HL-60 (cell line): ENCODE data around the gene CDHR3.

ENCODE experiments used
- GABPA ChIP-seq: IDR thresholded peaks from 2 replicates; pipeline ENCODE4 v1.6.1; 2012; ENCODE audit warnings: low read depth
- POLR2AphosphoS5 ChIP-seq: IDR thresholded peaks from 2 replicates; pipeline ENCODE4 v1.6.1; 2012; ENCODE audit warnings: low read depth
- SPI1 ChIP-seq: IDR thresholded peaks from 2 replicates; pipeline ENCODE4 v1.6.1; 2012; ENCODE audit warnings: low read depth, mild to moderate bottlenecking, borderline replicate concordance
- TF ChIP-seq, protein P1 (sequence below): IDR thresholded peaks from one replicate; pipeline ENCODE4 v1.5.1; 2011; ENCODE audit warnings: low read length, control low read depth, inconsistent platforms; ENCODE audit not compliant: insufficient read depth
- TF ChIP-seq, protein P2 (sequence below): IDR thresholded peaks from 2 replicates; pipeline ENCODE4 v1.6.1; 2012; ENCODE audit warnings: low read depth; ENCODE audit not compliant: insufficient replicate concordance

DNA sequence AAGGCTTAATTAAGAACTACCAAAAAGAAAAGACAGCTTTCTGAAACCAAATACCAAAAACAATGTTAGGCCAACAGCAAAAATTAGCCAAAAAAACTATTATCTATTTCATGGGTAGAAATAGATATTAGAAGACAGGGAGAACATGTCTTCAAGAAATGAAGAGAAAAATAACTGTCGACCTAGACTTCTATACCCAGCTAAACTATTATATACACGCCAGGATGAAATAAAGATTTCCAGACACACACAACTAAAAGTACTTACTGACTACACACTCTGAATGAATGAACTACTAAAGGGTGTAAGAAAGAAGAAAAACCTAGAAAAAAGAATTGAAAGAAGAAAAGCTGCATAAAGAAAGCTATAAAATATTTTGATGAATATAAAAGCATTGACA is 11.5 kb upstream of the CDHR3 start:
- TF ChIP-seq SPI1 = no peak
- TF ChIP-seq, protein P1, sequence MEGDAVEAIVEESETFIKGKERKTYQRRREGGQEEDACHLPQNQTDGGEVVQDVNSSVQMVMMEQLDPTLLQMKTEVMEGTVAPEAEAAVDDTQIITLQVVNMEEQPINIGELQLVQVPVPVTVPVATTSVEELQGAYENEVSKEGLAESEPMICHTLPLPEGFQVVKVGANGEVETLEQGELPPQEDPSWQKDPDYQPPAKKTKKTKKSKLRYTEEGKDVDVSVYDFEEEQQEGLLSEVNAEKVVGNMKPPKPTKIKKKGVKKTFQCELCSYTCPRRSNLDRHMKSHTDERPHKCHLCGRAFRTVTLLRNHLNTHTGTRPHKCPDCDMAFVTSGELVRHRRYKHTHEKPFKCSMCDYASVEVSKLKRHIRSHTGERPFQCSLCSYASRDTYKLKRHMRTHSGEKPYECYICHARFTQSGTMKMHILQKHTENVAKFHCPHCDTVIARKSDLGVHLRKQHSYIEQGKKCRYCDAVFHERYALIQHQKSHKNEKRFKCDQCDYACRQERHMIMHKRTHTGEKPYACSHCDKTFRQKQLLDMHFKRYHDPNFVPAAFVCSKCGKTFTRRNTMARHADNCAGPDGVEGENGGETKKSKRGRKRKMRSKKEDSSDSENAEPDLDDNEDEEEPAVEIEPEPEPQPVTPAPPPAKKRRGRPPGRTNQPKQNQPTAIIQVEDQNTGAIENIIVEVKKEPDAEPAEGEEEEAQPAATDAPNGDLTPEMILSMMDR = no peak
- TF ChIP-seq POLR2AphosphoS5 = no peak
- no peak for TF ChIP-seq GABPA
- TF ChIP-seq, protein P2, sequence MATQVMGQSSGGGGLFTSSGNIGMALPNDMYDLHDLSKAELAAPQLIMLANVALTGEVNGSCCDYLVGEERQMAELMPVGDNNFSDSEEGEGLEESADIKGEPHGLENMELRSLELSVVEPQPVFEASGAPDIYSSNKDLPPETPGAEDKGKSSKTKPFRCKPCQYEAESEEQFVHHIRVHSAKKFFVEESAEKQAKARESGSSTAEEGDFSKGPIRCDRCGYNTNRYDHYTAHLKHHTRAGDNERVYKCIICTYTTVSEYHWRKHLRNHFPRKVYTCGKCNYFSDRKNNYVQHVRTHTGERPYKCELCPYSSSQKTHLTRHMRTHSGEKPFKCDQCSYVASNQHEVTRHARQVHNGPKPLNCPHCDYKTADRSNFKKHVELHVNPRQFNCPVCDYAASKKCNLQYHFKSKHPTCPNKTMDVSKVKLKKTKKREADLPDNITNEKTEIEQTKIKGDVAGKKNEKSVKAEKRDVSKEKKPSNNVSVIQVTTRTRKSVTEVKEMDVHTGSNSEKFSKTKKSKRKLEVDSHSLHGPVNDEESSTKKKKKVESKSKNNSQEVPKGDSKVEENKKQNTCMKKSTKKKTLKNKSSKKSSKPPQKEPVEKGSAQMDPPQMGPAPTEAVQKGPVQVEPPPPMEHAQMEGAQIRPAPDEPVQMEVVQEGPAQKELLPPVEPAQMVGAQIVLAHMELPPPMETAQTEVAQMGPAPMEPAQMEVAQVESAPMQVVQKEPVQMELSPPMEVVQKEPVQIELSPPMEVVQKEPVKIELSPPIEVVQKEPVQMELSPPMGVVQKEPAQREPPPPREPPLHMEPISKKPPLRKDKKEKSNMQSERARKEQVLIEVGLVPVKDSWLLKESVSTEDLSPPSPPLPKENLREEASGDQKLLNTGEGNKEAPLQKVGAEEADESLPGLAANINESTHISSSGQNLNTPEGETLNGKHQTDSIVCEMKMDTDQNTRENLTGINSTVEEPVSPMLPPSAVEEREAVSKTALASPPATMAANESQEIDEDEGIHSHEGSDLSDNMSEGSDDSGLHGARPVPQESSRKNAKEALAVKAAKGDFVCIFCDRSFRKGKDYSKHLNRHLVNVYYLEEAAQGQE = no peak
